Brain microvascular endothelial cell (primary cell): ENCODE measurements around the gene ALOXE3.
A peak's percentile ranks its signal among the peaks of the same experiment; 100 is the strongest.

ENCODE experiments used
- DNase-seq: peaks from one replicate; pipeline ENCODE4 v3.0.0-alpha.2; 2020
- H3K27ac ChIP-seq: fragments of 250-450 bp; sonication (Bioruptor Pico); 2 replicates; pipeline ENCODE4 v1.5.1; 2020; ENCODE audit warnings: mild to moderate bottlenecking, moderate library complexity
- H3K27me3 ChIP-seq: fragments of 250-450 bp; sonication (Bioruptor Pico); replicated peaks from 2 replicates; pipeline ENCODE4 v1.5.1; 2020; ENCODE audit warnings: mild to moderate bottlenecking
- H3K36me3 ChIP-seq: fragments of 250-450 bp; sonication (Bioruptor Pico); replicated peaks from 2 replicates; pipeline ENCODE4 v1.5.1; 2020; ENCODE audit warnings: mild to moderate bottlenecking
- H3K4me3 ChIP-seq: 2 replicates; pipeline ENCODE4 v1.5.1; 2011; ENCODE audit warnings: low read depth, mild to moderate bottlenecking, control low read depth, low read length, moderate library complexity
- in situ Hi-C: cut with HindIII; loops from 2 replicates; pipeline ENCODE4 v1.10.0; 2017; ENCODE audit warnings: low sequenced_read_pairs, low pct_ligation_motif_present
- TF ChIP-seq, protein P1 (sequence below): IDR thresholded peaks from 2 replicates; pipeline ENCODE4 v1.5.1; 2011; ENCODE audit warnings: low read depth, mild to moderate bottlenecking, moderate library complexity, low read length, control low read depth, inconsistent platforms; ENCODE audit errors: missing control alignments

Gene ALOXE3

DNA sequence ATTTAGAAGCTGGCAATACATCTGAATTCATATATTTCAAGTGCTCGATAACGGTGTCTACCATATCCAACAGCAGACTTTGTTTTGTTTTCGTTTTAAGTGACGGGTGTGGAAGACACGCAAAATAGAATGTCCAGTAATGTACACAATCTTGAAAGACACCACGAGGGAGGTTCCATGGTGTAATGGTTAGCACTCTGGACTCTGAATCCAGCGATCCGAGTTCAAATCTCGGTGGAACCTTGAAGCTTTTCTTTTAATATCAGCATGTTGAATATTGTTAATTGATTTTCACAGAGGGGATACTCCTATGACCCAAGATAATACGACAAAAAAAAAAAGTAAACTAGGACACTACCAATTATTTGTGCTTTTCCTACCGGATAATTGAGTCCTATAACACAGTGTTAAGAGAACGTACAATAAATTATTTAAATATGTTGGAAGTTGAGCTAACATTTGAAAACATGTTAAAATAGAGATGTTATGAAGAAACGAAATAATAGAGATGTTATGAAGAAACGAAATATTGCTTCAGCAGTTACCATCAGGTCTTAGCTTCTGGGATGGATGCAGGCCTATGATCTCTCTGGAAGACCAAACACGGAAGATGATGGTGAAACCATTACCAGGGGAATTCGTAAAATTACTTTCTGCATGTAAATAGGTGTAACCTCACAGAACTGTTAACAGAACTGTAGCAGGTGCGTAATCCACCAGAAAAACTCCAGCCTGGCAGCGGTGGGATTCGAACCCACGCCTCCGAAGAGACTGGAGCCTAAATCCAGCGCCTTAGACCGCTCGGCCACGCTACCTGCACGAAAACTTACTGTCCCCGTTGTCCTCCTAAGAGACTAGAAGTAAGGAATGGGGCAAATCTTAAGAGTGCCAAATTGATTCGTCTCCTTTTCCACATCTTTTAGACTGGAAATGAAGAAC is 1.5 kb upstream of the ALOXE3 start:
- DNase-seq: peak; percentile 89
- Histone ChIP-seq H3K27me3 (peaks cover 11% of the 10 kb centered on the region), H3K27ac (no peak overlapping the region), H3K36me3 (no peaks in the 10 kb centered on the region), H3K4me3 (peak overlapping the region; percentile 66)
- TF ChIP-seq, protein P1, sequence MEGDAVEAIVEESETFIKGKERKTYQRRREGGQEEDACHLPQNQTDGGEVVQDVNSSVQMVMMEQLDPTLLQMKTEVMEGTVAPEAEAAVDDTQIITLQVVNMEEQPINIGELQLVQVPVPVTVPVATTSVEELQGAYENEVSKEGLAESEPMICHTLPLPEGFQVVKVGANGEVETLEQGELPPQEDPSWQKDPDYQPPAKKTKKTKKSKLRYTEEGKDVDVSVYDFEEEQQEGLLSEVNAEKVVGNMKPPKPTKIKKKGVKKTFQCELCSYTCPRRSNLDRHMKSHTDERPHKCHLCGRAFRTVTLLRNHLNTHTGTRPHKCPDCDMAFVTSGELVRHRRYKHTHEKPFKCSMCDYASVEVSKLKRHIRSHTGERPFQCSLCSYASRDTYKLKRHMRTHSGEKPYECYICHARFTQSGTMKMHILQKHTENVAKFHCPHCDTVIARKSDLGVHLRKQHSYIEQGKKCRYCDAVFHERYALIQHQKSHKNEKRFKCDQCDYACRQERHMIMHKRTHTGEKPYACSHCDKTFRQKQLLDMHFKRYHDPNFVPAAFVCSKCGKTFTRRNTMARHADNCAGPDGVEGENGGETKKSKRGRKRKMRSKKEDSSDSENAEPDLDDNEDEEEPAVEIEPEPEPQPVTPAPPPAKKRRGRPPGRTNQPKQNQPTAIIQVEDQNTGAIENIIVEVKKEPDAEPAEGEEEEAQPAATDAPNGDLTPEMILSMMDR: no peak
- in situ Hi-C loops: loop anchor here (10.0 kb wide), 1 partner anchor 65 kb away; no protein-coding TSS in a partner anchor

DNA sequence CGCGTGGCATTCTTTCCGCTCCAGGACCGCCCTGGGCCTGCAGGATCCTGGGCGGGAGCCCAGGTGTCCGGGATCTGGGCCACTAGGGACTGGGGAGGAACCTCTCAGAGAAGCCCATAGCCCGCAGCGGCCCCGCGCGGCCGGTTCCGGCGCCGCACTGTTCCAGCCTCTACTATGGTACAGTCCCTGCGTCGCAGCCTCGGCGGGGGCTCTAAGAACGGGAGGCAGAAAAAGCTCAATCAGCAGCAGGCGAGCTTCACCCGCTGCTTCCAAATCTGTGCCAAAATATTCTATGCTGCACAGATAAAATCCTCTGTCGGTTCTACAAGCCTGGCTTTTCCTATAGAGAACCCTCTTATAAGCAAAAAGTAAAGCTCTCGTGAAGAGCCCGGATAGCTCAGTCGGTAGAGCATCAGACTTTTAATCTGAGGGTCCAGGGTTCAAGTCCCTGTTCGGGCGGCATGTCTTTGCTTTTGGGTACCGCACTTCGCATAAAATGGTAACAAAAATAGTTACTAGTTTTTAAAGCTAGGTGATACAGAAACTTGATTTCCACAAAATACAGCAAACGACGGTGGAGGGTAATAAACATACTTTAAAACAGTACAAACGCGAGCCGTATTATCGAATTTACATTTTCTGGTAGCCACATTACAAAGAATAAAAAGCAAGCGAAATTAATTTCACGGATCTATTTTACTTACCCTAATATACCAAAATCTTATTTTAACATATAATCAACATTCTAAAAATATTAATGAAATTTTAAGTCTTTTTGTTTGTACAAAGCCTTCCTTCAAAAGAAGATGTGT is 661 bp upstream of the ALOXE3 start:
- no peak overlapping the region for H3K27ac ChIP-seq
- in situ Hi-C loops: loop anchor here (10.0 kb wide), 1 partner anchor 64 kb away; no protein-coding TSS in a partner anchor

DNA sequence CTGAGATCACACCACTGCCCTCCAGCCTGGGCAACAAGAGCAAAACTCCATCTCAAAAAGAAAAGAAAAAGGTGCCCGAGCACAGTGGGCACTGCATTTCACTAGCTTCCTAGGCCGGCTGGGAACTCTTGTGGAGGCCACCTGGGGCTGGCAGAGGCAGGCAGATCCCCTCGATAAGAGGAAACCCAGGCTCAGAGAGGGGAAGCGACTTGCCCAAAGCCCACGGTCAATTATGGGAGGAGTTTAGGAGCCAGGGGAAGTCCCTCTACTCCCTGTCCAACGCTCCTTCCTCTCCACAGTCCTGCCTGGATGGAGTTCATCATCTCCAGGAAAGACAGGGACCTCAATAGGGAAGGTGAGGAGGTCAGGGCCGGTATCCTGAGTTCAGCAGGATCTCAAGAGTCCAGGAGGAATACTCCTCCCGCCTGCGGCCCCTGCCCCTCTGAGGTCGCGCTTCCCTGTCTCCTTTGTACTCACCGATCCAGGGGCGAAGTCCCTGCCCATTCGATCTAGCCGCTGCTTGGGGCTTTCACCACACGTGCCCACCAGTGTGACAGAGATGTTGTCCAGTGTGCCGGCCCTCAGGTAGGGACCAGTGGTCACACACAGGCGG is 841 bp downstream of the ALOXE3 start:
- H3K36me3 ChIP-seq: no peaks in the 10 kb centered on the region
- H3K27me3 ChIP-seq: peaks cover 14% of the 10 kb centered on the region
- in situ Hi-C loops: loop anchor here (10.0 kb wide), 1 partner anchor 63 kb away; no protein-coding TSS in a partner anchor
- H3K4me3 ChIP-seq: peak overlapping the region; percentile 65
- TF ChIP-seq, protein P1: no peak
- no peak overlapping the region for H3K27ac ChIP-seq
- DNase-seq: no peak

More for the DNA sequence above, 661 bp upstream of the ALOXE3 start:
- peak; percentile 85 for DNase-seq
- Histone ChIP-seq H3K36me3 (no peaks in the 10 kb centered on the region), H3K27me3 (peaks cover 11% of the 10 kb centered on the region), H3K4me3 (peak overlapping the region; percentile 65)
- TF ChIP-seq, protein P1: peak; percentile 94

DNA sequence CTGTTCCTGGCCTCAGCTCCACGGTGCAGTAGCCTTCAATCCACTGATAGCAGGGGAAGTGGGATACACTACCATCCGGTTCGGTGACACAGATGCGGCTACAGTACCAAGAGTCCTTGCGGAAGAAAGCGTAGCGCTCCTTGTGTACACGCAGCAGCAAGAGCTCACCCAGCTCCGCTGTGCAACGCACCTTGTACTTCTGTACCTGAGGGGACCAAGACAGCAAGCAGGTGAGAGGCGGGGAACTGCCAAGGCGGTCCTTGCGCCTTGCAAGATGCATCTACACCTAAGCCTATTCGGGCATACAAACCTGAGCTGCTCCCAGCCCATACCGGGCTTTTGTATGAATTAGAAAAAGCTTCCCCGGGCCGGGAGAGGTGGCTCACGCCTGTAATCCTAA is 1.5 kb downstream of the ALOXE3 start:
- Histone ChIP-seq H3K36me3 (no peaks in the 10 kb centered on the region), H3K4me3 (no peak overlapping the region), H3K27ac (no peak overlapping the region), H3K27me3 (peaks cover 20% of the 10 kb centered on the region)
- DNase-seq: no peak
- TF ChIP-seq, protein P1: no peak
- in situ Hi-C loops: loop anchor here (10.0 kb wide), 1 partner anchor 62 kb away; no protein-coding TSS in a partner anchor

DNA sequence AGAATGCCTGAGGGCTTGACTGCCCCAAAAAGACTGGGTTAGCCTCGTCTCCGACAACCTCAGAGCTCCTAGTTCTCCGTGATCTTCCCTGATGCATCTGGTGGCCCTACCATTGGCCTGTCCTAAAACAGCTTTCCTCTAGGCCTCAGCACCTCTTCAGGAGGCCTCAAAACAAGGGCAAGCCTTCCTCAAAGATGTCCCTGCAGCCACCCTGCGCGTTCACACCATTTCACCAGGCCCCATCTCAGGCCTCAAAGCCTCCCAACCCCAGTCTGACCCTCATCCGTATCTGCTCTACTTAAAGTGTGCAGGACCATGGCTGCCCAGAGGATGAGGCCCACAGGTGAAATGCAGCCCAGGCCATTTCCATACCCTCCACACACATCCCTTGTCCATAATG is 7.4 kb downstream of the ALOXE3 start:
- Histone ChIP-seq H3K4me3 (no peak overlapping the region), H3K36me3 (no peaks in the 10 kb centered on the region), H3K27ac (no peak overlapping the region), H3K27me3 (peaks cover 20% of the 10 kb centered on the region)
- DNase-seq: no peak
- in situ Hi-C loops: loop anchor here (10.0 kb wide), 1 partner anchor 56 kb away; no protein-coding TSS in a partner anchor
- TF ChIP-seq, protein P1: no peak
